ENCODE data around the gene ITPKB.

The ITPKB gene

GRCh38 chr1:226596531-226597165 lies 142.4 kb downstream of the ITPKB start:
- no peak overlapping the region for H3K4me3 ChIP-seq (ENCODE audit: low read depth, low read length)
- no peak for TF ChIP-seq CTCF (IDR thresholded peaks at IDR 0.05; ENCODE audit: borderline replicate concordance, insufficient read depth, low read depth, low read length)

- no peak for TF ChIP-seq CTCF (IDR thresholded peaks at IDR 0.05; ENCODE audit: borderline replicate concordance, insufficient read depth, low read depth, low read length)
- H3K4me3 ChIP-seq (ENCODE audit: low read depth, low read length), result no peak overlapping the region
Observed at GRCh38 chr1:226593541-226593940, 145.5 kb downstream of the ITPKB start.

- no peak overlapping the region for H3K4me3 ChIP-seq (ENCODE audit: low read depth, low read length)
- TF ChIP-seq CTCF (IDR thresholded peaks at IDR 0.05; ENCODE audit: borderline replicate concordance, insufficient read depth, low read depth, low read length), result no peak
Observed at GRCh38 chr1:226590614-226591013, 148.5 kb downstream of the ITPKB start.

GRCh38 chr1:226589008-226589733 lies 149.9 kb downstream of the ITPKB start:
- TF ChIP-seq CTCF (IDR thresholded peaks at IDR 0.05; ENCODE audit: borderline replicate concordance, insufficient read depth, low read depth, low read length), result no peak
- no peak overlapping the region for H3K4me3 ChIP-seq (ENCODE audit: low read depth, low read length)

- no peak for TF ChIP-seq CTCF (IDR thresholded peaks at IDR 0.05; ENCODE audit: borderline replicate concordance, insufficient read depth, low read depth, low read length)
- H3K4me3 ChIP-seq (ENCODE audit: low read depth, low read length), result no peak overlapping the region
Observed at GRCh38 chr1:226588484-226588883, 150.6 kb downstream of the ITPKB start.

GRCh38 chr1:226586650-226587422 lies 152.2 kb downstream of the ITPKB start:
- no peak for TF ChIP-seq CTCF (IDR thresholded peaks at IDR 0.05; ENCODE audit: borderline replicate concordance, insufficient read depth, low read depth, low read length)
- no peak overlapping the region for H3K4me3 ChIP-seq (ENCODE audit: low read depth, low read length)
